H1 (cell line): ENCODE measurements around the gene KLK5. TPM values are rescaled to one million over a fixed set of nuclear protein-coding genes. Genes with fewer than 3 reads are reported as not detected.

Experiments used
- CTCF ChIA-PET: fragments of 300-600 bp; sonication (Branson Sonifier 250); formaldehyde crosslinking; loops from one replicate; lab custom pipeline; 2021; ENCODE audit not compliant: partially characterized antibody; lab: Charles Lee
- POLR2A ChIA-PET: fragments of 300-600 bp; sonication (Branson Sonifier 250); formaldehyde crosslinking; loops from one replicate; lab custom pipeline; 2021; ENCODE audit warnings: inconsistent platforms; ENCODE audit not compliant: partially characterized antibody; lab: Charles Lee
- DNase-seq, 2 experiments: peaks; one replicate each; pipeline versions ENCODE4 v3.0.0 to v3.0.0-alpha.2; 2010 to 2022; ENCODE audit warnings: low spot score in 2 of 2, low read depth in 1 of 2, mixed read lengths in 1 of 2
- FAIRE-seq: peaks from 2 replicates; lab custom pipeline; 2011; peaks lifted over from hg19 to GRCh38; lab: Jason Lieb, UNC
- H2AFZ ChIP-seq: 2 replicates; pipeline ENCODE4 v1.8.1; 2012; ENCODE audit warnings: low read length, inconsistent platforms
- H2AK5ac ChIP-seq: 2 replicates; pipeline ENCODE4 v1.6.1; 2013; ENCODE audit warnings: low read depth, low read length
- H2BK120ac ChIP-seq: replicated peaks from 2 replicates; pipeline ENCODE3; 2013; ENCODE audit warnings: low read depth, low read length, inconsistent platforms
- H2BK12ac ChIP-seq: 2 replicates; pipeline ENCODE4 v1.6.1; 2013; ENCODE audit warnings: low read depth, low read length
- H2BK15ac ChIP-seq: 2 replicates; pipeline ENCODE4 v1.6.1; 2013; ENCODE audit warnings: low read length
- H2BK20ac ChIP-seq: 2 replicates; pipeline ENCODE4 v1.6.1; 2013; ENCODE audit warnings: low read length
- H2BK5ac ChIP-seq: 2 replicates; pipeline ENCODE4 v1.6.1; 2013; ENCODE audit warnings: low read depth, low read length
- H3K14ac ChIP-seq: 2 replicates; pipeline ENCODE4 v1.6.1; 2013; ENCODE audit warnings: inconsistent platforms; ENCODE audit not compliant: insufficient read length
- H3K18ac ChIP-seq: 2 replicates; pipeline ENCODE4 v1.6.1; 2013; ENCODE audit warnings: low read length; ENCODE audit errors: extremely low read depth
- H3K23ac ChIP-seq: 2 replicates; pipeline ENCODE4 v1.6.1; 2013; ENCODE audit warnings: inconsistent platforms; ENCODE audit not compliant: insufficient read length
- H3K23me2 ChIP-seq: 2 replicates; pipeline ENCODE4 v1.6.1; 2013; ENCODE audit warnings: low read depth, low read length
- H3K27ac ChIP-seq: 2 replicates; pipeline ENCODE4 v1.6.1; 2011; ENCODE audit warnings: low read depth, low read length, inconsistent platforms
- H3K27me3 ChIP-seq, 4 experiments: replicated peaks in 1 of 4; 1 replicate in 1 of 4; 2 replicates in 3 of 4; pipeline versions ENCODE4 v1.6.1 to v1.8.1; 2011 to 2013; ENCODE audit warnings: low read length in 3 of 4, mild to moderate bottlenecking in 3 of 4, inconsistent platforms in 2 of 4, mixed read lengths in 2 of 4, moderate library complexity in 1 of 4; ENCODE audit not compliant: control insufficient read depth in 3 of 4, insufficient read depth in 3 of 4; ENCODE audit errors: extremely low read depth in 1 of 4
- H3K36me3 ChIP-seq, 4 experiments: 2 replicates each; pipeline versions ENCODE4 v1.6.1 to v1.8.1; 2011 to 2013; ENCODE audit warnings: mild to moderate bottlenecking in 4 of 4, low read length in 3 of 4, moderate library complexity in 2 of 4, control low read depth in 1 of 4, inconsistent platforms in 1 of 4; ENCODE audit not compliant: insufficient read depth in 4 of 4, control insufficient read depth in 2 of 4
- H3K4ac ChIP-seq: replicated peaks from 2 replicates; pipeline ENCODE3; 2013; ENCODE audit warnings: low read length, low read depth, mixed read lengths, inconsistent platforms; ENCODE audit not compliant: insufficient read length
- H3K4me1 ChIP-seq, 4 experiments: replicated peaks in 1 of 4; 1 replicate in 1 of 4; 2 replicates in 3 of 4; pipeline versions ENCODE4 v1.6.1 to v1.8.1; 2011 to 2013; ENCODE audit warnings: low read length in 3 of 4, inconsistent platforms in 2 of 4, mixed read lengths in 1 of 4; ENCODE audit not compliant: insufficient read depth in 4 of 4, control insufficient read depth in 3 of 4
- H3K4me2 ChIP-seq, 2 experiments: 2 replicates each; pipeline versions ENCODE4 v1.6.1 to v1.8.1; 2011 to 2013; ENCODE audit warnings: low read depth in 2 of 2, low read length in 2 of 2, control low read depth in 1 of 2, inconsistent platforms in 1 of 2, mild to moderate bottlenecking in 1 of 2; ENCODE audit not compliant: insufficient read depth in 1 of 2
- H3K4me3 ChIP-seq, 4 experiments: fragments of 200-600, 300-600 bp in 1 of 4; sonication (generic), shearing (Covaris generic), sonication (Bioruptor Twin) in 1 of 4; 2 replicates each; pipeline versions ENCODE4 v1.5.1 to v1.8.1; 2011 to 2016; ENCODE audit warnings: low read length in 4 of 4, low read depth in 3 of 4, control low read depth in 2 of 4, inconsistent platforms in 2 of 4, mild to moderate bottlenecking in 2 of 4, mixed read lengths in 1 of 4, moderate library complexity in 1 of 4; ENCODE audit not compliant: insufficient read depth in 2 of 4; ENCODE audit errors: extremely low read depth in 1 of 4
- H3K56ac ChIP-seq: replicated peaks from 2 replicates; pipeline ENCODE3; 2013; ENCODE audit warnings: low read depth, mild to moderate bottlenecking, mixed read lengths, low read length, inconsistent platforms; ENCODE audit not compliant: insufficient read length
- H3K79me1 ChIP-seq: 2 replicates; pipeline ENCODE4 v1.6.1; 2013; ENCODE audit warnings: low read depth, low read length, control low read depth
- H3K79me2 ChIP-seq, 2 experiments: 2 replicates each; pipeline versions ENCODE4 v1.6.1 to v1.8.1; 2012 to 2013; ENCODE audit warnings: low read length in 2 of 2, mild to moderate bottlenecking in 2 of 2, inconsistent platforms in 1 of 2; ENCODE audit not compliant: insufficient read depth in 2 of 2, control insufficient read depth in 1 of 2
- H3K9ac ChIP-seq, 4 experiments: replicated peaks in 1 of 4; 1 replicate in 1 of 4; 2 replicates in 3 of 4; pipeline versions ENCODE4 v1.6.1 to v1.8.1; 2011 to 2013; ENCODE audit warnings: low read depth in 3 of 4, low read length in 3 of 4, control low read depth in 2 of 4, mild to moderate bottlenecking in 2 of 4, moderate library complexity in 2 of 4, inconsistent platforms in 1 of 4; ENCODE audit errors: extremely low read depth in 1 of 4
- H3K9me3 ChIP-seq, 2 experiments: 2 replicates each; pipeline versions ENCODE4 v1.6.1 to v1.8.1; 2012 to 2013; ENCODE audit warnings: mild to moderate bottlenecking in 2 of 2, moderate library complexity in 2 of 2, control low read depth in 1 of 2, inconsistent platforms in 1 of 2, low read depth in 1 of 2, low read length in 1 of 2, mixed read lengths in 1 of 2; ENCODE audit not compliant: insufficient read depth in 2 of 2
- H4K20me1 ChIP-seq, 2 experiments: replicated peaks in 1 of 2; 2 replicates each; pipeline versions ENCODE3 to v1.8.1; 2011 to 2013; ENCODE audit warnings: inconsistent platforms in 2 of 2, low read length in 2 of 2, mild to moderate bottlenecking in 1 of 2; ENCODE audit not compliant: insufficient read depth in 2 of 2, control insufficient read depth in 1 of 2
- H4K5ac ChIP-seq: 2 replicates; pipeline ENCODE4 v1.6.1; 2013; ENCODE audit warnings: low read length, low read depth, mixed read lengths, inconsistent platforms; ENCODE audit not compliant: insufficient read length
- H4K8ac ChIP-seq: 2 replicates; pipeline ENCODE4 v1.8.0; 2013; ENCODE audit warnings: mild to moderate bottlenecking, moderate library complexity, low read length, inconsistent platforms; ENCODE audit not compliant: insufficient read depth; ENCODE audit errors: extremely low read depth
- H4K91ac ChIP-seq: replicated peaks from 2 replicates; pipeline ENCODE3; 2013; ENCODE audit warnings: low read length, mixed read lengths, inconsistent platforms; ENCODE audit not compliant: insufficient read length
- ASH2L ChIP-seq: fragments of 200-600, 300-600 bp; sonication (generic); IDR thresholded peaks from one replicate; pipeline ENCODE4 v1.7.1; 2017; ENCODE audit warnings: low read length
- ATF2 ChIP-seq: IDR thresholded peaks from 2 replicates; pipeline ENCODE4 v1.6.1; 2012; ENCODE audit warnings: low read length, inconsistent platforms
- BRCA1 ChIP-seq: IDR thresholded peaks from 2 replicates; pipeline ENCODE4 v1.6.1; 2012; ENCODE audit warnings: low read depth, low read length, improper control_type of control experiment
- CTBP2 ChIP-seq: IDR thresholded peaks from 2 replicates; pipeline ENCODE4 v1.7.0; 2011; ENCODE audit warnings: borderline replicate concordance, mild to moderate bottlenecking, moderate library complexity, mixed read lengths, low read length; ENCODE audit not compliant: insufficient read depth, insufficient read length
- EGR1 ChIP-seq: IDR thresholded peaks from 2 replicates; pipeline ENCODE4 v1.6.1; 2011; ENCODE audit warnings: low read depth, low read length, borderline replicate concordance
- JUND ChIP-seq: IDR thresholded peaks from 2 replicates; pipeline ENCODE4 v1.6.1; 2011; ENCODE audit warnings: mild to moderate bottlenecking, improper control_type of control experiment, low read length
- POLR2A ChIP-seq, 2 experiments: IDR thresholded peaks; 1 replicate in 1 of 2; 2 replicates in 1 of 2; pipeline ENCODE4 v1.6.1; 2011; ENCODE audit warnings: low read depth in 2 of 2, low read length in 2 of 2, mild to moderate bottlenecking in 2 of 2; ENCODE audit errors: control extremely low read depth in 1 of 2
- USF2 ChIP-seq: IDR thresholded peaks from 2 replicates; pipeline ENCODE4 v1.6.1; 2011; ENCODE audit warnings: low read length, improper control_type of control experiment
- WGBS, 2 experiments: shearing (Covaris generic) in 1 of 2; methylation state at CpG; one replicate each; pipeline versions ENCODE4 v1.1.6 to v1.1.7; 2013 to 2015; ENCODE audit warnings: low lambda C conversion rate in 2 of 2, mixed read lengths in 2 of 2, inconsistent platforms in 1 of 2, low coverage in 1 of 2, missing lambda C conversion rate in 1 of 2; ENCODE audit not compliant: insufficient replicate concordance in 2 of 2, insufficient coverage in 1 of 2, insufficient read length in 1 of 2; ENCODE audit errors: extremely low coverage in 1 of 2, missing lambda C conversion rate in 1 of 2; 5-methylcytosine and 5-hydroxymethylcytosine counted together
- polyA plus RNA-seq, 7 experiments: library from polyadenylated mRNA; depleted of rRNA in 3 of 7; stranded (reverse) in 5 of 7; unstranded in 2 of 7; fragments of >200 nt in 5 of 7; fragments of 200-250 nt in 2 of 7; gene quantifications; 1 replicate in 5 of 7; 2 replicates in 1 of 7; 4 replicates in 1 of 7; pipeline versions ENCODE4 v1.2.1 to v1.2.3, GENCODE V29; 2011 to 2013; ENCODE audit warnings: missing spikeins in 2 of 7, mixed read lengths in 2 of 7
- total RNA-seq: library from RNA; stranded (reverse); fragmentation: NEBNext Ultra II Directional; extraction: Animal tissue kit (Norgen Biotek cat#: 25700); gene quantifications from 2 replicates; pipeline ENCODE4 v1.2.1, GENCODE V29; 2021

Gene KLK5
- total and polyA plus RNA-seq, 2 of the 8 experiments (the other 6 are each of a cell fraction or from before 2014, with no cell fraction given), result 0.76 to 2.0 TPM

- H3K4me1 ChIP-seq, result no peaks in the 10 kb centered on the region
- ChIA-PET CTCF (interaction anchor here (0.9 to 1.6 kb wide), 6 partner anchors 16 to 198 kb away, joined by 3 to 7 read pairs (median 3); no protein-coding TSS in a partner anchor), POLR2A (interaction anchor here (1.4 to 1.5 kb wide), 2 partner anchors 59 to 93 kb away, joined by 3 to 4 read pairs; no protein-coding TSS in a partner anchor)
- no peak overlapping the region for H2AFZ ChIP-seq
- H2BK5ac ChIP-seq, result no peak overlapping the region
- H4K5ac ChIP-seq, result no peak overlapping the region
- no peak overlapping the region for H2BK20ac ChIP-seq
- H3K4ac ChIP-seq, result no peak overlapping the region
- peaks cover 0 to 2% of the 10 kb centered on the region in 2 experiments for H4K20me1 ChIP-seq
- no peaks in the 10 kb centered on the region for H3K79me1 ChIP-seq
- H2BK120ac ChIP-seq, result no peak overlapping the region
- no peak overlapping the region for H4K8ac ChIP-seq
- no peak overlapping the region for H3K56ac ChIP-seq
- no peak for TF ChIP-seq BRCA1
- no peak for TF ChIP-seq JUND
- TF ChIP-seq POLR2A (IDR thresholded peaks at IDR 0.05; ENCODE audit: control extremely low read depth in 1 of 2, low read depth in 2 of 2, low read length in 2 of 2), result no peak
- TF ChIP-seq EGR1, result no peak
- TF ChIP-seq CTBP2, result no peak
- TF ChIP-seq USF2, result no peak
- TF ChIP-seq ASH2L, result no peak
- TF ChIP-seq ATF2, result no peak
- no peak overlapping the region for H3K18ac ChIP-seq
- H2BK15ac ChIP-seq, result no peak overlapping the region
- no peak overlapping the region for H2BK12ac ChIP-seq
- WGBS, 2 experiments, result 82% methylated on average over 4 of the region's 4 CpGs; no CpG with 5 or more reads in 1 of the 2 experiments
- no peaks in the 10 kb centered on the region for H3K23me2 ChIP-seq
- H3K79me2 ChIP-seq, result no peaks in the 10 kb centered on the region
- no peak overlapping the region for H3K23ac ChIP-seq
- no peak overlapping the region; a peak in 1 of 7 replicates for H3K9ac ChIP-seq
- H2AK5ac ChIP-seq, result no peak overlapping the region
- H3K9me3 ChIP-seq, result peaks cover 16 to 17% of the 10 kb centered on the region in 2 experiments; a peak in 3 of 4 replicates
- DNase-seq (no peak), FAIRE-seq (no peak)
- peaks cover 0 to 3% (median 1%) of the 10 kb centered on the region in 4 experiments; a peak in 1 of 7 replicates for H3K27me3 ChIP-seq
- no peak overlapping the region for H3K14ac ChIP-seq
- H3K4me3 ChIP-seq, result no peak overlapping the region
- H3K4me2 ChIP-seq, result no peak overlapping the region
- no peak overlapping the region for H3K27ac ChIP-seq
- no peaks in the 10 kb centered on the region for H3K36me3 ChIP-seq
- H4K91ac ChIP-seq, result no peak overlapping the region
Observed at GRCh38 chr19:50898018-50898417, 54.8 kb downstream of the KLK5 start.
